Ishikawa (cell line): Measurements from ENCODE around the gene KCNJ1.

Experiments used
- CEBPB ChIP-seq: IDR thresholded peaks from 2 replicates; pipeline ENCODE4 v1.6.1; 2012
- CREB1 ChIP-seq: IDR thresholded peaks from 2 replicates; pipeline ENCODE4 v1.6.1; 2012; ENCODE audit warnings: low read depth
- EGR1 ChIP-seq: IDR thresholded peaks from 2 replicates; pipeline ENCODE4 v1.6.1; 2012
- EP300 ChIP-seq: IDR thresholded peaks from 2 replicates; pipeline ENCODE4 v1.6.1; 2012; ENCODE audit warnings: borderline replicate concordance
- FOXM1 ChIP-seq: IDR thresholded peaks from 2 replicates; pipeline ENCODE4 v1.6.1; 2012; ENCODE audit warnings: low read depth, borderline replicate concordance
- NFIC ChIP-seq: IDR thresholded peaks from 2 replicates; pipeline ENCODE4 v1.6.1; 2012
- RAD21 ChIP-seq: IDR thresholded peaks from 2 replicates; pipeline ENCODE4 v1.6.1; 2012; ENCODE audit warnings: low read depth
- REST ChIP-seq: IDR thresholded peaks from 2 replicates; pipeline ENCODE4 v1.6.1; 2012; ENCODE audit warnings: low read depth, mild to moderate bottlenecking
- TAF1 ChIP-seq: IDR thresholded peaks from 2 replicates; pipeline ENCODE4 v1.6.1; 2012; ENCODE audit warnings: low read depth, mild to moderate bottlenecking
- TCF12 ChIP-seq: IDR thresholded peaks from 2 replicates; pipeline ENCODE4 v1.6.1; 2012; ENCODE audit warnings: low read depth
- TEAD4 ChIP-seq: IDR thresholded peaks from 2 replicates; pipeline ENCODE4 v1.6.1; 2012
- YY1 ChIP-seq: IDR thresholded peaks from 2 replicates; pipeline ENCODE4 v1.6.1; 2012; ENCODE audit warnings: low read depth
- ZBTB7A ChIP-seq: IDR thresholded peaks from 2 replicates; pipeline ENCODE4 v1.6.1; 2012; ENCODE audit warnings: low read depth
- TF ChIP-seq, protein P1 (sequence below): IDR thresholded peaks from 2 replicates; pipeline ENCODE4 v1.6.1; 2012
- TF ChIP-seq, protein P2 (sequence below): IDR thresholded peaks from 2 replicates; pipeline ENCODE4 v1.6.1; 2012

The KCNJ1 gene

DNA sequence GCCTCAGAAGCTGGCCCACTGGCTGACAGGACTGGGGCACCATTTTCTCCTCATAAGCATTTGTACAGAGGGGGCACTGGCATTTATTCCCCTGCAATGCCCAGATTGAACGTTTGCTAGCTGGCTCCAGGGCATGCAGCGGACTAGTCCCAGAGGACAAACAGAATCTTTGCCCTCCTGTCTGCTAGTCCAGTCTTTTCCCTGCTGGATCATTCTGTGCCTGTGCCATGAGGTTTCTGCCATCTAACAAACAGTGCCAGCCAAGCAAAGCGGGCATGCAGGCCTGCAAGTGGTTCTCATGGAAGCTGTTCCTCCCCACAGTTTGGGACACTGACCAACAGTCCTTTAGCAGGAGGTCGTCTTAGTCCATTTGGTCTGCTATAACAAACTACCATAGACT, 53.4 kb downstream of the KCNJ1 start:
- TF ChIP-seq, protein P1, sequence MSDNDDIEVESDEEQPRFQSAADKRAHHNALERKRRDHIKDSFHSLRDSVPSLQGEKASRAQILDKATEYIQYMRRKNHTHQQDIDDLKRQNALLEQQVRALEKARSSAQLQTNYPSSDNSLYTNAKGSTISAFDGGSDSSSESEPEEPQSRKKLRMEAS = no peak
- TF ChIP-seq TEAD4 (no peak), FOXM1 (no peak), TCF12 (no peak), REST (no peak), YY1 (no peak), TAF1 (no peak), RAD21 (no peak), EP300 (no peak), NFIC (no peak), CEBPB (no peak), ZBTB7A (no peak), CREB1 (no peak), EGR1 (no peak)
- TF ChIP-seq, protein P2, sequence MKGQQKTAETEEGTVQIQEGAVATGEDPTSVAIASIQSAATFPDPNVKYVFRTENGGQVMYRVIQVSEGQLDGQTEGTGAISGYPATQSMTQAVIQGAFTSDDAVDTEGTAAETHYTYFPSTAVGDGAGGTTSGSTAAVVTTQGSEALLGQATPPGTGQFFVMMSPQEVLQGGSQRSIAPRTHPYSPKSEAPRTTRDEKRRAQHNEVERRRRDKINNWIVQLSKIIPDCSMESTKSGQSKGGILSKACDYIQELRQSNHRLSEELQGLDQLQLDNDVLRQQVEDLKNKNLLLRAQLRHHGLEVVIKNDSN = no peak

DNA sequence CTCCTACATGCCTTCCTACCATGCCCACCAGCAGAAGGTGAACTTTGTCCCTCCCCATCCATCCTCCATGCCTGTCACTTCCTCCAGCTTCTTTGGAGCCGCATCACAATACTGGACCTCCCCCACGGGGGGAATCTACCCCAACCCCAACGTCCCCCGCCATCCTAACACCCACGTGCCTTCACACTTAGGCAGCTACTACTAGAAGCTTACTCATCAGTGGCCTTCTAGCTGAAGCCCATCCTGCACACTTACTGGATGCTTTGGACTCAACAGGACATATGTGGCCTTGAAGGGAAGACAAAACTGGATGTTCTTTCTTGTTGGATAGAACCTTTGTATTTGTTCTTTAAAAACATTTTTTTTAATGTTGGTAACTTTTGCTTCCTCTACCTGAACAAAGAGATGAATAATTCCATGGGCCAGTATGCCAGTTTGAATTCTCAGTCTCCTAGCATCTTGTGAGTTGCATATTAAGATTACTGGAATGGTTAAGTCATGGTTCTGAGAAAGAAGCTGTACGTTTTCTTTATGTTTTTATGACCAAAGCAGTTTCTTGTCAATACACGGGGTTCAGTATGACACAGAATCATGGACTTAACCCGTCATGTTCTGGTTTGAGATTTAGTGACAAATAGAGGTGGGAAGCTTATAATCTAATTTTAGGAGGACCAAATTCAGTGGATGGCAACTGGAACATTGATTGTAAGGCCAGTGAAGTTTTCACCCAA, 56.1 kb downstream of the KCNJ1 start:
- TF ChIP-seq NFIC (no peak), ZBTB7A (no peak), TAF1 (no peak), FOXM1 (no peak), EP300 (no peak), TEAD4 (no peak), RAD21 (no peak), YY1 (no peak), EGR1 (no peak), TCF12 (no peak), CREB1 (no peak)
- TF ChIP-seq, protein P2 = no peak
- TF ChIP-seq, protein P1 = no peak

- TF ChIP-seq TEAD4 (no peak), CEBPB (no peak)
Observed at GRCh38 chr11:128809128-128809527, 58.0 kb downstream of the KCNJ1 start.

DNA sequence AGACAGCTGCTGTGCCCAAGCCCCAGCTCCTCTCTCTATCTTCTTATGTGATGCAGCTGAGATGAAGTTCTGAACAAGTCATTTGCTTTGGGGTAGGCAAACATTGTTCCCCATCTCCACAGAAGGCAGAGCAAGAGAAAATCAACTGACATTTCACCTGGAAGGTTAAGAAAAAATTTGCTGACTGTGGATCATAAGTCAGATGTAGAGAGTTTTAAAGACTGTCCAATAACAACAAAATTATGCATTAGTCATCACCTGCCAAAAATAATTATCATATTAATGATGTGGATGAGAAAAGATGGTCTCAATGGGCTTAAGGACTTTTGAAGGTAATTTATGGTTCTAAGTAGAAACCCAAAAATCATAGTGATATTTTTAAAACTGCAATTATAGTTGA, 59.2 kb downstream of the KCNJ1 start:
- TF ChIP-seq EP300 (no peak), YY1 (no peak), RAD21 (no peak), FOXM1 (no peak), TAF1 (no peak), EGR1 (no peak), TEAD4 (no peak), ZBTB7A (no peak), REST (no peak), NFIC (no peak), CEBPB (no peak), TCF12 (no peak), CREB1 (no peak)
- TF ChIP-seq, protein P1 = no peak
- TF ChIP-seq, protein P2 = no peak

GRCh38 chr11:128806506-128807261, 60.4 kb downstream of the KCNJ1 start:
- TF ChIP-seq REST (no peak), NFIC (no peak), FOXM1 (no peak), RAD21 (no peak), TEAD4 (no peak), EP300 (no peak), CEBPB (no peak), CREB1 (no peak), TCF12 (no peak), YY1 (no peak), ZBTB7A (no peak), EGR1 (no peak), TAF1 (no peak)
- TF ChIP-seq, protein P1 = no peak
- TF ChIP-seq, protein P2 = no peak
